Esophagus (tissue), 2 donors: ENCODE results near the gene BPNT1. TPM values are rescaled to one million over a fixed set of nuclear protein-coding genes. Genes with fewer than 3 reads are reported as not detected.
"Not testable (repeated sequence)": the region's sequence is repeated elsewhere in the genome, so short reads cannot be mapped to it uniquely, and the experiment has no call there.

Experiments used
- H3K27ac ChIP-seq, 2 donors: one replicate each; pipeline ENCODE4 v1.5.1; 2013; ENCODE audit warnings: low read depth in 2 of 2, mild to moderate bottlenecking in 2 of 2, inconsistent platforms in 1 of 2, low read length in 1 of 2, moderate library complexity in 1 of 2
- H3K27me3 ChIP-seq, 2 donors: one replicate each; pipeline ENCODE4 v1.6.1; 2013; ENCODE audit warnings: low read length in 2 of 2, control low read depth in 1 of 2, mild to moderate bottlenecking in 1 of 2; ENCODE audit not compliant: insufficient read depth in 2 of 2, control insufficient read depth in 1 of 2
- H3K36me3 ChIP-seq, 2 donors: one replicate each; pipeline ENCODE4 v1.6.1; 2013; ENCODE audit warnings: low read length in 1 of 2; ENCODE audit not compliant: control insufficient read depth in 2 of 2, insufficient read depth in 2 of 2
- H3K4me1 ChIP-seq, 2 donors: one replicate each; pipeline ENCODE4 v1.6.1; 2013; ENCODE audit warnings: low read length in 1 of 2; ENCODE audit not compliant: control insufficient read depth in 2 of 2, insufficient read depth in 2 of 2
- H3K4me3 ChIP-seq, 2 donors: one replicate each; pipeline ENCODE4 v1.5.1; 2013; ENCODE audit warnings: low read length in 2 of 2, mild to moderate bottlenecking in 2 of 2, low read depth in 1 of 2, moderate library complexity in 1 of 2
- H3K9me3 ChIP-seq, 2 donors: one replicate each; pipeline ENCODE4 v1.6.1; 2013; ENCODE audit warnings: mild to moderate bottlenecking in 2 of 2, low read depth in 1 of 2, low read length in 1 of 2, moderate library complexity in 1 of 2; ENCODE audit not compliant: control insufficient read depth in 2 of 2, insufficient read depth in 1 of 2
- WGBS, 2 donors: extraction: QIAGEN DNeasy Blood & Tissue Kit; methylation state at CpG; one replicate each; pipeline ENCODE4 v1.1.7; 2013; 5-methylcytosine and 5-hydroxymethylcytosine counted together
- polyA plus RNA-seq, 2 donors: library from polyadenylated mRNA; stranded (reverse); fragments of 200-250 nt; gene quantifications; one replicate each; pipeline ENCODE4 v1.2.3, GENCODE V29; 2013
- donor health status: healthy with polysubstance abuse.
- donor health status: Bipolar disorder and iron deficiency.

Gene BPNT1
- polyA plus RNA-seq, 2 donors: 8.7 to 17.9 TPM

DNA sequence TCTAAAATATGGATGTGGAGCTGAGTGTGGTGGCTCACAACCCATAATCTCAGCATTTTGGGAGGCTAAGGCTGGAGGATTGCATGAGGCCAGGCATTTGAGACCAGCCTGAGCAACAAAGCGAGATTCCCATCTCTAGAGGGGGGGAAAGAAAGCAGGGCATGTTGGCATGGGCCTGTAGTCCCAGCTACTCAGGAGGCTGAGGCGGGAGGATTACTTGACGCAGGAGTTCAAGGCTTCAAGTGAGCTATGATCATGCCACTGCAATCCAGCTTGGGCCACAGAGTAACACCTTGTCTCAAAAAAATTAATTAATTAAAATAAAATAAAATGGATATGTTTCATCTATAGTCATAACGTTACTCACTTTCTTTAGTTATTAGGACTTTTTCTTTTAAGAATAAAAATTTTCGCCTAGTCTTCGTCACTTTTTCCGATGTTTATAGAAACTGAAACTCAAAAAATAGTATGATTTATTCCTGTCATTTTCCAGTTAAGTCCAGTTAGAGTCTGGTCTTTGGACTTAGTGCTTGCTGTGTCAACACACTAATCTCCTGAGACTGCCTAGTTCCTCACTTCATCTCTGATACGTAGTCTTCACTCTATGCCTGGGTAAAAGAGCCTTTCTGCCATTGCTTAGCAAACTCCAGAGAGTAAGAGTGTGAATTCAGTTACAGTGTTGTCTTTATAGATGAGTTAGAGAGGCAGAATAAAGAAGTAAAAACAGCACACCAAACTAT lies 32.4 kb upstream of the BPNT1 start:
- 69 to 87% methylated on average over 8 of the region's 8 CpGs for WGBS, 2 donors
- H3K27me3 ChIP-seq: no peaks in the 10 kb centered on the region
- H3K9me3 ChIP-seq: no peaks in the 10 kb centered on the region
- no peak overlapping the region for H3K4me3 ChIP-seq
- no peaks in the 10 kb centered on the region for H3K4me1 ChIP-seq
- no peaks in the 10 kb centered on the region for H3K36me3 ChIP-seq
- no peak overlapping the region for H3K27ac ChIP-seq

DNA sequence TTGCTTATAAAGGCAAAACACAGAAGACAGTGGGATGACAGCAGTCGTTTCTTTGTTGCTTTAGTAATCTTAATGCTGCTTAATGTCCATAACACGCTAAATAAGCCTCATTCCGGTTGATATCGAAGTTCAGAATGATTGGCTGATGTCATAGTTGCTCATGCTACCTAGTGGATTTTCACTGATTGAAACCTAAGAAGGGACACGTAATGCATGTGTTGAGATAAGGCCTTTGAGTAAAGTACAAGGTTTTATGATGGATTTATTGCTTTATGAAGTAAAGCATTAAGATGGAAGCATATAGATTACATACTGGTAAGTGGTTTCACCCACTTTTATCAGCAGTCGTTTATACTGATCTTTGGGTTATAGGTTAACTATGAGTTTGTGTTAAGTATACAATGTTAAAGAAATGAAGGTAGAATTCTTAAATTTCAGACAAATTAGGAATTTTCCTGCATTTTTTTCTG lies 29.5 kb upstream of the BPNT1 start:
- H3K4me1 ChIP-seq: no peaks in the 10 kb centered on the region
- H3K27ac ChIP-seq: no peak overlapping the region
- no peaks in the 10 kb centered on the region for H3K27me3 ChIP-seq
- no peaks in the 10 kb centered on the region for H3K9me3 ChIP-seq
- 68 to 82% methylated on average over 6 of the region's 6 CpGs for WGBS, 2 donors
- H3K4me3 ChIP-seq: no peak overlapping the region
- peaks cover 0 to 6% of the 10 kb centered on the region in 2 donors for H3K36me3 ChIP-seq

- H3K36me3 ChIP-seq: peaks cover 6 to 9% of the 10 kb centered on the region in 2 donors
- no peak overlapping the region for H3K27ac ChIP-seq
- no peaks in the 10 kb centered on the region for H3K4me1 ChIP-seq
- 72 to 73% methylated on average over 5 of the region's 5 CpGs for WGBS, 2 donors
- H3K27me3 ChIP-seq: no peaks in the 10 kb centered on the region
- no peaks in the 10 kb centered on the region for H3K9me3 ChIP-seq
- H3K4me3 ChIP-seq: no peak overlapping the region
These were observed 23.6 kb upstream of the BPNT1 start for GRCh38 chr1:220113136-220113695.

- H3K36me3 ChIP-seq, H3K27ac ChIP-seq, H3K4me3 ChIP-seq, H3K27me3 ChIP-seq, H3K9me3 ChIP-seq, H3K4me1 ChIP-seq: not testable (repeated sequence)
- WGBS, 2 donors: 94 to 99% methylated on average over 4 of the region's 4 CpGs
These were observed 23.0 kb upstream of the BPNT1 start for GRCh38 chr1:220112600-220112999.

DNA sequence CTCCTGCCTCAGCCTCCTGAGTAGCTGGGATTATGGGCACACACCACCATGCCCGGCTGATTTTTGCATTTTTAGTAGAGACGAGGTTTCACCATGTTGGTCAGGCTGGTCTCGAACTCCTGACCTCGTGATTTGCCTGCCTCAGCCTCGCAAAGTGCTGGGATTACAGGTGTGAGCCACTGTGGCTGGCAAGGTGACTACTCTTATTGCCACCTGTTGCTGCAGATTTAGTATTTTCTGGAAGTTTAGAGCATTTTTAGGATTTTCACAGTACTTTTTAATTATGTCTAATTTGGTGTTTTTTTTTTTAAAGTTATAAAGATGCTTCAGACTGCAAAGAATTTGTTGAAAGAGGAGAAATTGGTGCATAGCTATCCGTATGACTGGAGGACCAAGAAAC lies 20.9 kb upstream of the BPNT1 start:
- H3K9me3 ChIP-seq, H3K27me3 ChIP-seq, H3K4me3 ChIP-seq, H3K4me1 ChIP-seq, H3K36me3 ChIP-seq, H3K27ac ChIP-seq: not testable (repeated sequence)
- WGBS, 2 donors: 93 to 94% methylated on average over 6 of the region's 6 CpGs

- no peaks in the 10 kb centered on the region for H3K9me3 ChIP-seq
- no peak overlapping the region for H3K27ac ChIP-seq
- no peak overlapping the region for H3K4me3 ChIP-seq
- H3K4me1 ChIP-seq: peaks cover 0 to 7% of the 10 kb centered on the region in 2 donors
- no peaks in the 10 kb centered on the region for H3K27me3 ChIP-seq
- H3K36me3 ChIP-seq: peaks cover 6% of the 10 kb centered on the region in 2 donors
These were observed 10.2 kb upstream of the BPNT1 start for GRCh38 chr1:220099826-220100225.

- peaks cover 3 to 7% of the 10 kb centered on the region in 2 donors for H3K4me1 ChIP-seq
- peak within 1 kb of the TSS; percentile 76 to 100 for H3K4me3 ChIP-seq
- peak within 1 kb of the TSS; percentile 75 to 83 for H3K27ac ChIP-seq
- no peaks in the 10 kb centered on the region for H3K9me3 ChIP-seq
- peaks cover 2 to 6% of the 10 kb centered on the region in 2 donors for H3K36me3 ChIP-seq
- no peaks in the 10 kb centered on the region for H3K27me3 ChIP-seq
- 1 to 2% methylated on average over 58 to 73 of the region's 73 CpGs for WGBS, 2 donors
These were observed 4.7 kb upstream of the BPNT1 start, which contains the start of gene IARS2 for GRCh38 chr1:220094016-220094911. TSS of gene IARS2 (plus strand) at chr1:220094132. CDS start at chr1:220094217, 85 bp downstream.

DNA sequence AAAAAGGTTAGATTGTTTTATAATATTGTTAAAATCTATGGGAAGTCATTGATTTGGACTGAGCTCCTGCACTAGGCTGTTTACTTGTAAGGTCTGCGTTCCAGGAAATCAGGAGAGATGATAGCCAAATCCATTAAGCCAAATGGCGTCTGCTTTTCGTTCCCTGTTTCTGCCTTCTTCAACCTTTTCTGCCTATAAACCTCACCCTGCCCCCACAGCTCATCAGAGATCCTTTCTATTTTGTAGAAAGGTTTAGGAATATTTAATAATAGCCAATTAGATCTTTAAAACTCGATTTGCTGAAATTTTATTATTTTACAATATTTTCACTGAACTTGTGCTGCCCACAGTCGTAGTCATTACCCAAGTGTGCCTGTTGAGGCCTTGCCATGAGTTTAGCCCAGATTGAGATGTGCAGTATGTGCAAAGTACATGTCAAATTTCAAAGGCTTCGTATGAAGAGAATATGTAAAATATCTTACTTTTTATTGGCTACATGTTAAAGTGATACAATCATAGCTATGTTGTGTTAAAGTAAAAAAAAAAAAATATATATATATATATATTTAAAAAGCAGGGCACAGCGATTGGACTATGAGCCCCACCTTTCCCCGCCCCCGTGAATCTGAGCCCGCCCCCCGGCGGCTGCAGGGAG lies 3.9 kb upstream of the BPNT1 start:
- Histone ChIP-seq H3K4me3 (peak overlapping the region in 1 of 2 donors; percentile 76), H3K36me3 (peaks cover 2 to 6% of the 10 kb centered on the region in 2 donors), H3K27ac (no peak overlapping the region), H3K4me1 (peaks cover 3 to 7% of the 10 kb centered on the region in 2 donors), H3K9me3 (no peaks in the 10 kb centered on the region), H3K27me3 (no peaks in the 10 kb centered on the region)
- WGBS, 2 donors: 21 to 29% methylated on average over 10 to 12 of the region's 12 CpGs

- Histone ChIP-seq H3K27ac (no peak overlapping the region), H3K36me3 (peaks cover 2 to 6% of the 10 kb centered on the region in 2 donors), H3K4me1 (peaks cover 3 to 7% of the 10 kb centered on the region in 2 donors), H3K4me3 (no peak overlapping the region), H3K9me3 (no peaks in the 10 kb centered on the region), H3K27me3 (no peaks in the 10 kb centered on the region)
- 94 to 100% methylated on average over 1 of the region's 1 CpG for WGBS, 2 donors
These were observed 3.1 kb upstream of the BPNT1 start for GRCh38 chr1:220092694-220093093.
